ENCODE measurements around the gene TMED9.

DNA sequence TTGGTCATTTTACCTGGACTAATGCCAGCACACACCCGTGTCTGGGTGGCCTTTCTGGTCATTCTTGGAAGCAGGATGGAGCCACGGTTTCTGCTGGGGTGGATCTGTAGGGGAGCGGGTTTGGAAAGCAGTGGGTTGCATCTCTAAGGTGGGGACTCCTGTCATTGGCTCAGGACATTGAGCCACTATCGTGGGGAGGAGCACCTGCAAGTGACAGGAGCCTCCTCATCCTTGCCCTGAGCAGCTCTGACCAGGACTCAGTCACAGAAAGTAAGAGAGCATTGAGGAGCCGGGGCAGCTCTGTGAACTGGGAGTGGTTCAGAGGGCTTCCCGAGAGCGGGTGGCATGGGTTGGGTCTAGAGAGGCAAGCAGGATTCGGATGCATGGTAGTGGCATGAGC lies 11.6 kb downstream of the TMED9 start:
- TF ChIP-seq POLR2AphosphoS5 (IDR thresholded peaks at IDR 0.05; ENCODE audit: low read depth, low read length) (no peak), TAF1 (IDR thresholded peaks at IDR 0.05; ENCODE audit: borderline replicate concordance, insufficient read depth, low read length) (no peak), SIN3A (IDR thresholded peaks at IDR 0.05; ENCODE audit: borderline replicate concordance, insufficient read depth, low read length) (no peak)
- TF ChIP-seq, protein P1, sequence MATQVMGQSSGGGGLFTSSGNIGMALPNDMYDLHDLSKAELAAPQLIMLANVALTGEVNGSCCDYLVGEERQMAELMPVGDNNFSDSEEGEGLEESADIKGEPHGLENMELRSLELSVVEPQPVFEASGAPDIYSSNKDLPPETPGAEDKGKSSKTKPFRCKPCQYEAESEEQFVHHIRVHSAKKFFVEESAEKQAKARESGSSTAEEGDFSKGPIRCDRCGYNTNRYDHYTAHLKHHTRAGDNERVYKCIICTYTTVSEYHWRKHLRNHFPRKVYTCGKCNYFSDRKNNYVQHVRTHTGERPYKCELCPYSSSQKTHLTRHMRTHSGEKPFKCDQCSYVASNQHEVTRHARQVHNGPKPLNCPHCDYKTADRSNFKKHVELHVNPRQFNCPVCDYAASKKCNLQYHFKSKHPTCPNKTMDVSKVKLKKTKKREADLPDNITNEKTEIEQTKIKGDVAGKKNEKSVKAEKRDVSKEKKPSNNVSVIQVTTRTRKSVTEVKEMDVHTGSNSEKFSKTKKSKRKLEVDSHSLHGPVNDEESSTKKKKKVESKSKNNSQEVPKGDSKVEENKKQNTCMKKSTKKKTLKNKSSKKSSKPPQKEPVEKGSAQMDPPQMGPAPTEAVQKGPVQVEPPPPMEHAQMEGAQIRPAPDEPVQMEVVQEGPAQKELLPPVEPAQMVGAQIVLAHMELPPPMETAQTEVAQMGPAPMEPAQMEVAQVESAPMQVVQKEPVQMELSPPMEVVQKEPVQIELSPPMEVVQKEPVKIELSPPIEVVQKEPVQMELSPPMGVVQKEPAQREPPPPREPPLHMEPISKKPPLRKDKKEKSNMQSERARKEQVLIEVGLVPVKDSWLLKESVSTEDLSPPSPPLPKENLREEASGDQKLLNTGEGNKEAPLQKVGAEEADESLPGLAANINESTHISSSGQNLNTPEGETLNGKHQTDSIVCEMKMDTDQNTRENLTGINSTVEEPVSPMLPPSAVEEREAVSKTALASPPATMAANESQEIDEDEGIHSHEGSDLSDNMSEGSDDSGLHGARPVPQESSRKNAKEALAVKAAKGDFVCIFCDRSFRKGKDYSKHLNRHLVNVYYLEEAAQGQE (IDR thresholded peaks at IDR 0.05; ENCODE audit: insufficient read depth in 1 of 2, low read depth in 2 of 2, low read length in 2 of 2): no peak
